Activated T-cell treated with anti-CD3 and anti-CD28 coated beads, Interleukin-2, amount 50 U/mL, for 4 hours (primary cell): Measurements from ENCODE around the gene PELI2. TPM values are rescaled to one million over a fixed set of nuclear protein-coding genes. Genes with fewer than 3 reads are reported as not detected.
A peak's percentile ranks its signal among the peaks of the same experiment; 100 is the strongest.

Experiments
- ATAC-seq, 2 donors: fragments of 200-7000 bp; cut with Tn5 transposase; one replicate each; pipeline ENCODE4 v1.10.0; 2021
- DNase-seq: peaks from one replicate; pipeline ENCODE4 v3.0.0-alpha.2; 2020
- H3K27me3 Mint-ChIP-seq: one replicate; pipeline ENCODE4 v1.8.0; 2021; ENCODE audit warnings: low read depth, mixed read lengths
- H3K36me3 Mint-ChIP-seq: one replicate; pipeline ENCODE4 v1.8.0; 2022; ENCODE audit warnings: mixed read lengths; ENCODE audit not compliant: insufficient read depth
- H3K4me1 Mint-ChIP-seq: one replicate; pipeline ENCODE4 v1.8.0; 2021; ENCODE audit warnings: low read depth, mixed read lengths
- H3K4me3 Mint-ChIP-seq: one replicate; pipeline ENCODE4 v1.8.0; 2021; ENCODE audit warnings: mild to moderate bottlenecking, moderate library complexity, mixed read lengths
- H3K9me3 Mint-ChIP-seq: one replicate; pipeline ENCODE4 v1.8.0; 2021; ENCODE audit warnings: mixed read lengths
- total RNA-seq, 3 donors: library from RNA; stranded (reverse); gene quantifications; one replicate each; pipeline ENCODE4 v1.2.1, GENCODE V29; 2021

PELI2 gene
- total RNA-seq, 3 donors from 2014 or later, result 1.4 to 4.2 (median 2.3) TPM

- DNase-seq, result no peak
- ATAC-seq, result no peak
- no peaks in the 10 kb centered on the region for H3K27me3 Mint-ChIP-seq
- H3K4me3 Mint-ChIP-seq, result no peak overlapping the region
- peaks cover 1% of the 10 kb centered on the region for H3K36me3 Mint-ChIP-seq
- no peaks in the 10 kb centered on the region for H3K4me1 Mint-ChIP-seq
- no peaks in the 10 kb centered on the region for H3K9me3 Mint-ChIP-seq
These were observed 153.8 kb downstream of the PELI2 start for GRCh38 chr14:56271970-56272369.

GRCh38 chr14:56273155-56273554, 154.9 kb downstream of the PELI2 start:
- Mint-ChIP-seq H3K36me3 (peaks cover 1% of the 10 kb centered on the region), H3K27me3 (no peaks in the 10 kb centered on the region), H3K4me1 (no peaks in the 10 kb centered on the region), H3K4me3 (no peak overlapping the region), H3K9me3 (no peaks in the 10 kb centered on the region)
- no peak for DNase-seq
- ATAC-seq, result no peak

GRCh38 chr14:56273951-56274350, 155.7 kb downstream of the PELI2 start:
- DNase-seq (no peak), ATAC-seq (no peak)
- Mint-ChIP-seq H3K27me3 (no peaks in the 10 kb centered on the region), H3K9me3 (no peaks in the 10 kb centered on the region), H3K36me3 (peaks cover 1% of the 10 kb centered on the region), H3K4me1 (no peaks in the 10 kb centered on the region), H3K4me3 (no peak overlapping the region)

GRCh38 chr14:56274556-56274955, 156.3 kb downstream of the PELI2 start:
- ATAC-seq, result no peak
- H3K4me1 Mint-ChIP-seq, result no peaks in the 10 kb centered on the region
- H3K4me3 Mint-ChIP-seq, result no peak overlapping the region
- H3K9me3 Mint-ChIP-seq, result no peaks in the 10 kb centered on the region
- H3K27me3 Mint-ChIP-seq, result no peaks in the 10 kb centered on the region
- DNase-seq, result no peak
- H3K36me3 Mint-ChIP-seq, result no peaks in the 10 kb centered on the region

- ATAC-seq, result no peak
- peaks cover 4% of the 10 kb centered on the region for H3K36me3 Mint-ChIP-seq
- no peaks in the 10 kb centered on the region for H3K4me1 Mint-ChIP-seq
- H3K27me3 Mint-ChIP-seq, result no peaks in the 10 kb centered on the region
- no peaks in the 10 kb centered on the region for H3K9me3 Mint-ChIP-seq
- H3K4me3 Mint-ChIP-seq, result no peak overlapping the region
- DNase-seq, result no peak
These were observed 157.9 kb downstream of the PELI2 start for GRCh38 chr14:56276108-56276507.

- Mint-ChIP-seq H3K4me3 (no peak overlapping the region), H3K36me3 (peaks cover 4% of the 10 kb centered on the region), H3K27me3 (no peaks in the 10 kb centered on the region), H3K4me1 (no peaks in the 10 kb centered on the region), H3K9me3 (no peaks in the 10 kb centered on the region)
- DNase-seq, result no peak
- ATAC-seq, result no peak
These were observed 160.2 kb downstream of the PELI2 start for GRCh38 chr14:56278383-56278782.

- H3K4me1 Mint-ChIP-seq, result no peaks in the 10 kb centered on the region
- peaks cover 4% of the 10 kb centered on the region for H3K36me3 Mint-ChIP-seq
- no peaks in the 10 kb centered on the region for H3K27me3 Mint-ChIP-seq
- no peaks in the 10 kb centered on the region for H3K9me3 Mint-ChIP-seq
- DNase-seq (no peak), ATAC-seq (no peak)
- H3K4me3 Mint-ChIP-seq, result no peak overlapping the region
These were observed 162.6 kb downstream of the PELI2 start for GRCh38 chr14:56280843-56281242.

GRCh38 chr14:56282179-56282578, 164.0 kb downstream of the PELI2 start:
- H3K27me3 Mint-ChIP-seq, result no peaks in the 10 kb centered on the region
- H3K4me1 Mint-ChIP-seq, result no peaks in the 10 kb centered on the region
- ATAC-seq, result no peak
- H3K4me3 Mint-ChIP-seq, result no peak overlapping the region
- DNase-seq, result no peak
- no peaks in the 10 kb centered on the region for H3K9me3 Mint-ChIP-seq
- peaks cover 4% of the 10 kb centered on the region for H3K36me3 Mint-ChIP-seq

GRCh38 chr14:56284641-56285040, 166.4 kb downstream of the PELI2 start:
- no peaks in the 10 kb centered on the region for H3K27me3 Mint-ChIP-seq

GRCh38 chr14:56289155-56289554, 170.9 kb downstream of the PELI2 start:
- Mint-ChIP-seq H3K4me3 (no peak overlapping the region), H3K27me3 (no peaks in the 10 kb centered on the region), H3K36me3 (peaks cover 13% of the 10 kb centered on the region), H3K9me3 (no peaks in the 10 kb centered on the region), H3K4me1 (no peaks in the 10 kb centered on the region)
- DNase-seq, result no peak
- ATAC-seq, result no peak

More at GRCh38 chr14:56284641-56285040, 166.4 kb downstream of the PELI2 start:
- DNase-seq, result no peak
- no peaks in the 10 kb centered on the region for H3K4me1 Mint-ChIP-seq
- H3K36me3 Mint-ChIP-seq, result peaks cover 5% of the 10 kb centered on the region
- no peaks in the 10 kb centered on the region for H3K9me3 Mint-ChIP-seq
- ATAC-seq, result no peak
- H3K4me3 Mint-ChIP-seq, result no peak overlapping the region

GRCh38 chr14:56290195-56290594, 172.0 kb downstream of the PELI2 start:
- ATAC-seq (no peak), DNase-seq (no peak)
- no peaks in the 10 kb centered on the region for H3K9me3 Mint-ChIP-seq
- no peak overlapping the region for H3K4me3 Mint-ChIP-seq
- no peaks in the 10 kb centered on the region for H3K27me3 Mint-ChIP-seq
- peaks cover 13% of the 10 kb centered on the region for H3K36me3 Mint-ChIP-seq
- no peaks in the 10 kb centered on the region for H3K4me1 Mint-ChIP-seq

GRCh38 chr14:56292970-56293369, 174.8 kb downstream of the PELI2 start:
- no peaks in the 10 kb centered on the region for H3K4me1 Mint-ChIP-seq
- H3K27me3 Mint-ChIP-seq, result no peaks in the 10 kb centered on the region

GRCh38 chr14:56293506-56293905, 175.3 kb downstream of the PELI2 start:
- no peaks in the 10 kb centered on the region for H3K9me3 Mint-ChIP-seq
- peaks cover 34% of the 10 kb centered on the region for H3K36me3 Mint-ChIP-seq
- no peak overlapping the region for H3K4me3 Mint-ChIP-seq
- no peaks in the 10 kb centered on the region for H3K27me3 Mint-ChIP-seq
- no peak for DNase-seq
- H3K4me1 Mint-ChIP-seq, result no peaks in the 10 kb centered on the region
- ATAC-seq, result no peak

More at GRCh38 chr14:56292970-56293369, 174.8 kb downstream of the PELI2 start:
- no peaks in the 10 kb centered on the region for H3K9me3 Mint-ChIP-seq
- H3K36me3 Mint-ChIP-seq, result peaks cover 32% of the 10 kb centered on the region
- DNase-seq (no peak), ATAC-seq (no peak)
- H3K4me3 Mint-ChIP-seq, result no peak overlapping the region

- H3K4me1 Mint-ChIP-seq, result no peaks in the 10 kb centered on the region
- no peak for DNase-seq
- H3K27me3 Mint-ChIP-seq, result no peaks in the 10 kb centered on the region
- H3K36me3 Mint-ChIP-seq, result peaks cover 36% of the 10 kb centered on the region
- H3K9me3 Mint-ChIP-seq, result no peaks in the 10 kb centered on the region
- H3K4me3 Mint-ChIP-seq, result no peak overlapping the region
- peak in 1 of 2 donors; percentile 51 for ATAC-seq
These were observed 175.9 kb downstream of the PELI2 start for GRCh38 chr14:56294128-56294527.

- ATAC-seq (no peak), DNase-seq (no peak)
- H3K9me3 Mint-ChIP-seq, result no peaks in the 10 kb centered on the region
- no peaks in the 10 kb centered on the region for H3K4me1 Mint-ChIP-seq
- H3K4me3 Mint-ChIP-seq, result no peak overlapping the region
- peaks cover 28% of the 10 kb centered on the region for H3K36me3 Mint-ChIP-seq
- H3K27me3 Mint-ChIP-seq, result no peaks in the 10 kb centered on the region
These were observed 177.5 kb downstream of the PELI2 start for GRCh38 chr14:56295743-56296142.

- ATAC-seq, result no peak
- Mint-ChIP-seq H3K4me1 (no peaks in the 10 kb centered on the region), H3K9me3 (no peaks in the 10 kb centered on the region), H3K36me3 (peaks cover 23% of the 10 kb centered on the region), H3K4me3 (no peak overlapping the region), H3K27me3 (no peaks in the 10 kb centered on the region)
- DNase-seq, result no peak
These were observed 179.2 kb downstream of the PELI2 start for GRCh38 chr14:56297449-56297848.
